Esophagus muscularis mucosa (tissue), 4 donors: ENCODE results near the gene HHLA2. TPM values are rescaled to one million over a fixed set of nuclear protein-coding genes. Genes with fewer than 3 reads are reported as not detected.

Experiments used
- DNase-seq: peaks from one replicate; pipeline ENCODE4 v3.0.0-alpha.2; 2017; ENCODE audit errors: extremely low spot score
- H3K27ac ChIP-seq, 4 donors: fragments of 200-600 bp; sonication (generic); replicated peaks in 1 of 4; 1 replicate in 3 of 4; 2 replicates in 1 of 4; pipeline ENCODE4 v1.5.1; 2016 to 2019; ENCODE audit warnings: mild to moderate bottlenecking in 1 of 4
- H3K27me3 ChIP-seq, 4 donors: fragments of 200-600 bp; sonication (generic); one replicate each; pipeline versions ENCODE4 v1.5.1 to v1.6.0; 2016 to 2019
- H3K36me3 ChIP-seq, 4 donors: fragments of 200-600 bp; sonication (generic); one replicate each; pipeline ENCODE4 v1.5.1; 2016 to 2019
- H3K4me1 ChIP-seq, 4 donors: fragments of 200-600 bp; sonication (generic); one replicate each; pipeline ENCODE4 v1.5.1; 2016 to 2019
- H3K4me3 ChIP-seq, 4 donors: fragments of 200-600 bp; sonication (generic); 1 replicate in 2 of 4; 2 replicates in 2 of 4; pipeline ENCODE4 v1.5.1; 2016 to 2019; ENCODE audit warnings: mild to moderate bottlenecking in 4 of 4, moderate library complexity in 1 of 4
- H3K9me3 ChIP-seq, 4 donors: fragments of 200-600 bp; sonication (generic); 1 replicate in 3 of 4; 2 replicates in 1 of 4; pipeline ENCODE4 v1.5.1; 2016 to 2019
- CTCF ChIP-seq, 3 experiments: fragments of 200-600 bp in 2 of 3; fragments of 450-650 bp in 1 of 3; sonication (generic) in 2 of 3; IDR thresholded peaks; one replicate each; pipeline ENCODE4 v1.5.1; 2017 to 2019; ENCODE audit warnings: antibody characterized with exemption in 3 of 3, mild to moderate bottlenecking in 2 of 3, moderate library complexity in 1 of 3
- EP300 ChIP-seq: sonication (generic); formaldehyde crosslinking; IDR thresholded peaks from one replicate; pipeline ENCODE4 v1.6.1; 2017; ENCODE audit warnings: antibody characterized with exemption
- POLR2A ChIP-seq: fragments of 450-650 bp; IDR thresholded peaks from one replicate; pipeline ENCODE4 v1.6.1; 2017; ENCODE audit warnings: antibody characterized with exemption, moderate library complexity, mild to moderate bottlenecking, low read depth
- POLR2AphosphoS5 ChIP-seq, 2 donors: sonication (generic); formaldehyde crosslinking; IDR thresholded peaks; one replicate each; pipeline ENCODE4 v1.6.1; 2017; ENCODE audit warnings: antibody characterized with exemption in 2 of 2
- WGBS: methylation state at CpG from one replicate; pipeline ENCODE4 v1.1.5; 2018; 5-methylcytosine and 5-hydroxymethylcytosine counted together
- intact Hi-C: fragments of 100-400 bp; cut with DNase I; formaldehyde crosslinking; loops from one replicate; pipeline ENCODE4 v1.15.1; 2023
- total RNA-seq, 4 donors: library from RNA; depleted of rRNA; stranded (reverse); fragments of >200 nt; gene quantifications; one replicate each; pipeline versions ENCODE4 v1.1.0 to v1.2.1, GENCODE V29; 2016

The HHLA2 gene
- total RNA-seq, 4 donors from 2014 or later: not detected

GRCh38 chr3:108334701-108335100, 38.4 kb downstream of the HHLA2 start:
- WGBS: 84% methylated on average over 1 of the region's 1 CpG
- H3K9me3 ChIP-seq: no peaks in the 10 kb centered on the region
- DNase-seq: no peak
- H3K27me3 ChIP-seq: no peaks in the 10 kb centered on the region
- no peak overlapping the region for H3K4me3 ChIP-seq
- intact Hi-C loops: no loop called here
- no peak for TF ChIP-seq POLR2A
- TF ChIP-seq EP300: no peak
- no peak for TF ChIP-seq POLR2AphosphoS5 (IDR thresholded peaks at IDR 0.05)
- TF ChIP-seq CTCF (IDR thresholded peaks at IDR 0.05): no peak
- H3K36me3 ChIP-seq: no peaks in the 10 kb centered on the region
- no peak overlapping the region for H3K27ac ChIP-seq
- H3K4me1 ChIP-seq: no peaks in the 10 kb centered on the region

GRCh38 chr3:108338901-108339545, 42.7 kb downstream of the HHLA2 start:
- Histone ChIP-seq H3K4me1 (no peaks in the 10 kb centered on the region), H3K36me3 (no peaks in the 10 kb centered on the region), H3K9me3 (no peaks in the 10 kb centered on the region), H3K27ac (no peak overlapping the region), H3K27me3 (no peaks in the 10 kb centered on the region), H3K4me3 (no peak overlapping the region)
- intact Hi-C loops: no loop called here
- DNase-seq: no peak
- TF ChIP-seq POLR2AphosphoS5 (IDR thresholded peaks at IDR 0.05) (no peak), POLR2A (no peak), CTCF (IDR thresholded peaks at IDR 0.05) (no peak), EP300 (no peak)

- WGBS: 87% methylated on average over 6 of the region's 6 CpGs
- H3K36me3 ChIP-seq: no peaks in the 10 kb centered on the region
- H3K4me3 ChIP-seq: no peak overlapping the region
- TF ChIP-seq EP300 (no peak), POLR2A (no peak), POLR2AphosphoS5 (IDR thresholded peaks at IDR 0.05) (no peak), CTCF (IDR thresholded peaks at IDR 0.05) (no peak)
- H3K27ac ChIP-seq: no peak overlapping the region
- no peaks in the 10 kb centered on the region for H3K4me1 ChIP-seq
- intact Hi-C loops: no loop called here
- no peaks in the 10 kb centered on the region for H3K9me3 ChIP-seq
- no peaks in the 10 kb centered on the region for H3K27me3 ChIP-seq
- DNase-seq: no peak
Observed at GRCh38 chr3:108341911-108342310, 45.6 kb downstream of the HHLA2 start.

GRCh38 chr3:108342837-108343486, 46.6 kb downstream of the HHLA2 start:
- TF ChIP-seq POLR2AphosphoS5 (IDR thresholded peaks at IDR 0.05): no peak
- no peak for TF ChIP-seq POLR2A
- no peak for TF ChIP-seq EP300
- TF ChIP-seq CTCF (IDR thresholded peaks at IDR 0.05): no peak

GRCh38 chr3:108343491-108343890, 47.1 kb downstream of the HHLA2 start:
- no peak for DNase-seq
- Histone ChIP-seq H3K27ac (no peak overlapping the region), H3K9me3 (no peaks in the 10 kb centered on the region), H3K4me3 (no peak overlapping the region), H3K27me3 (no peaks in the 10 kb centered on the region), H3K4me1 (no peaks in the 10 kb centered on the region), H3K36me3 (no peaks in the 10 kb centered on the region)
- TF ChIP-seq POLR2A: no peak
- no peak for TF ChIP-seq POLR2AphosphoS5 (IDR thresholded peaks at IDR 0.05)
- TF ChIP-seq EP300: no peak
- no peak for TF ChIP-seq CTCF (IDR thresholded peaks at IDR 0.05)
- intact Hi-C loops: no loop called here
- WGBS: 98% methylated on average over 4 of the region's 4 CpGs

More at GRCh38 chr3:108342837-108343486, 46.6 kb downstream of the HHLA2 start:
- no peak overlapping the region for H3K27ac ChIP-seq
- intact Hi-C loops: no loop called here
- H3K27me3 ChIP-seq: no peaks in the 10 kb centered on the region
- no peak for DNase-seq
- no peaks in the 10 kb centered on the region for H3K4me1 ChIP-seq
- H3K4me3 ChIP-seq: no peak overlapping the region
- no peaks in the 10 kb centered on the region for H3K9me3 ChIP-seq
- WGBS: 88% methylated on average over 4 of the region's 4 CpGs
- no peaks in the 10 kb centered on the region for H3K36me3 ChIP-seq
